Esophagus muscularis mucosa (tissue), 4 donors: ENCODE data around the gene SASS6. TPM values are rescaled to one million over a fixed set of nuclear protein-coding genes. Genes with fewer than 3 reads are reported as not detected.

Experiments
- DNase-seq: peaks from one replicate; pipeline ENCODE4 v3.0.0-alpha.2; 2017; ENCODE audit errors: extremely low spot score
- H3K27ac ChIP-seq, 4 donors: fragments of 200-600 bp; sonication (generic); replicated peaks in 1 of 4; 1 replicate in 3 of 4; 2 replicates in 1 of 4; pipeline ENCODE4 v1.5.1; 2016 to 2019; ENCODE audit warnings: mild to moderate bottlenecking in 1 of 4
- H3K27me3 ChIP-seq, 4 donors: fragments of 200-600 bp; sonication (generic); one replicate each; pipeline versions ENCODE4 v1.5.1 to v1.6.0; 2016 to 2019
- H3K36me3 ChIP-seq, 4 donors: fragments of 200-600 bp; sonication (generic); one replicate each; pipeline ENCODE4 v1.5.1; 2016 to 2019
- H3K4me1 ChIP-seq, 4 donors: fragments of 200-600 bp; sonication (generic); one replicate each; pipeline ENCODE4 v1.5.1; 2016 to 2019
- H3K4me3 ChIP-seq, 4 donors: fragments of 200-600 bp; sonication (generic); 1 replicate in 2 of 4; 2 replicates in 2 of 4; pipeline ENCODE4 v1.5.1; 2016 to 2019; ENCODE audit warnings: mild to moderate bottlenecking in 4 of 4, moderate library complexity in 1 of 4
- H3K9me3 ChIP-seq, 4 donors: fragments of 200-600 bp; sonication (generic); 1 replicate in 3 of 4; 2 replicates in 1 of 4; pipeline ENCODE4 v1.5.1; 2016 to 2019
- CTCF ChIP-seq, 3 experiments: fragments of 200-600 bp in 2 of 3; fragments of 450-650 bp in 1 of 3; sonication (generic) in 2 of 3; IDR thresholded peaks; one replicate each; pipeline ENCODE4 v1.5.1; 2017 to 2019; ENCODE audit warnings: antibody characterized with exemption in 3 of 3, mild to moderate bottlenecking in 2 of 3, moderate library complexity in 1 of 3
- EP300 ChIP-seq: sonication (generic); formaldehyde crosslinking; IDR thresholded peaks from one replicate; pipeline ENCODE4 v1.6.1; 2017; ENCODE audit warnings: antibody characterized with exemption
- POLR2A ChIP-seq: fragments of 450-650 bp; IDR thresholded peaks from one replicate; pipeline ENCODE4 v1.6.1; 2017; ENCODE audit warnings: antibody characterized with exemption, moderate library complexity, mild to moderate bottlenecking, low read depth
- POLR2AphosphoS5 ChIP-seq, 2 donors: sonication (generic); formaldehyde crosslinking; IDR thresholded peaks; one replicate each; pipeline ENCODE4 v1.6.1; 2017; ENCODE audit warnings: antibody characterized with exemption in 2 of 2
- WGBS: methylation state at CpG from one replicate; pipeline ENCODE4 v1.1.5; 2018; 5-methylcytosine and 5-hydroxymethylcytosine counted together
- intact Hi-C: fragments of 100-400 bp; cut with DNase I; formaldehyde crosslinking; loops from one replicate; pipeline ENCODE4 v1.15.1; 2023
- total RNA-seq, 4 donors: library from RNA; depleted of rRNA; stranded (reverse); fragments of >200 nt; gene quantifications; one replicate each; pipeline versions ENCODE4 v1.1.0 to v1.2.1, GENCODE V29; 2016

The SASS6 gene
- total RNA-seq, 4 donors from 2014 or later, result 1.2 to 3.0 (median 2.4) TPM

GRCh38 chr1:100065183-100065968, 67.4 kb downstream of the SASS6 start:
- no peak for TF ChIP-seq POLR2A
- no peak for TF ChIP-seq EP300
- TF ChIP-seq CTCF (IDR thresholded peaks at IDR 0.05), result no peak
- TF ChIP-seq POLR2AphosphoS5 (IDR thresholded peaks at IDR 0.05), result no peak
- intact Hi-C loops, result no loop called here
- Histone ChIP-seq H3K27ac (no peak overlapping the region), H3K36me3 (peaks cover 42 to 85% (median 76%) of the 10 kb centered on the region in 4 donors), H3K4me1 (peaks cover 3 to 12% (median 6%) of the 10 kb centered on the region in 4 donors), H3K27me3 (no peaks in the 10 kb centered on the region), H3K9me3 (no peaks in the 10 kb centered on the region), H3K4me3 (no peak overlapping the region)
- DNase-seq, result no peak
- WGBS, result 84% methylated on average over 1 of the region's 1 CpG

GRCh38 chr1:100061681-100062080, 71.0 kb downstream of the SASS6 start:
- intact Hi-C loops, result no loop called here
- no peaks in the 10 kb centered on the region for H3K9me3 ChIP-seq
- H3K27ac ChIP-seq, result no peak overlapping the region
- 91% methylated on average over 3 of the region's 3 CpGs for WGBS
- no peak for TF ChIP-seq EP300
- no peak for TF ChIP-seq POLR2A
- TF ChIP-seq POLR2AphosphoS5 (IDR thresholded peaks at IDR 0.05), result no peak
- TF ChIP-seq CTCF (IDR thresholded peaks at IDR 0.05), result no peak
- no peak overlapping the region for H3K4me3 ChIP-seq
- H3K36me3 ChIP-seq, result peaks cover 29 to 74% (median 52%) of the 10 kb centered on the region in 4 donors
- H3K4me1 ChIP-seq, result peaks cover 3 to 12% (median 6%) of the 10 kb centered on the region in 4 donors
- DNase-seq, result no peak
- no peaks in the 10 kb centered on the region for H3K27me3 ChIP-seq

GRCh38 chr1:100053727-100054126, 79.0 kb downstream of the SASS6 start:
- no peak for DNase-seq
- intact Hi-C loops, result no loop called here
- H3K4me3 ChIP-seq, result no peak overlapping the region
- no peak for TF ChIP-seq CTCF (IDR thresholded peaks at IDR 0.05)
- TF ChIP-seq EP300, result no peak
- no peak for TF ChIP-seq POLR2AphosphoS5 (IDR thresholded peaks at IDR 0.05)
- no peak for TF ChIP-seq POLR2A
- no peak overlapping the region for H3K27ac ChIP-seq
- H3K4me1 ChIP-seq, result peaks cover 6 to 24% (median 18%) of the 10 kb centered on the region in 4 donors
- H3K9me3 ChIP-seq, result no peaks in the 10 kb centered on the region
- H3K36me3 ChIP-seq, result peaks cover 0 to 18% (median 3%) of the 10 kb centered on the region in 4 donors
- no peaks in the 10 kb centered on the region for H3K27me3 ChIP-seq
- 95% methylated on average over 4 of the region's 4 CpGs for WGBS

- TF ChIP-seq EP300 (no peak), POLR2A (no peak), CTCF (IDR thresholded peaks at IDR 0.05) (no peak), POLR2AphosphoS5 (IDR thresholded peaks at IDR 0.05) (no peak)
- DNase-seq, result no peak
- intact Hi-C loops, result no loop called here
- Histone ChIP-seq H3K27ac (no peak overlapping the region), H3K4me3 (no peak overlapping the region), H3K27me3 (no peaks in the 10 kb centered on the region), H3K9me3 (no peaks in the 10 kb centered on the region), H3K4me1 (peaks cover 10 to 30% (median 24%) of the 10 kb centered on the region in 4 donors), H3K36me3 (peaks cover 0 to 16% (median 3%) of the 10 kb centered on the region in 4 donors)
These were observed 79.6 kb downstream of the SASS6 start for GRCh38 chr1:100053119-100053518.

- Histone ChIP-seq H3K9me3 (no peaks in the 10 kb centered on the region), H3K36me3 (peaks cover 0 to 9% (median 0%) of the 10 kb centered on the region in 4 donors), H3K4me3 (no peak overlapping the region), H3K27me3 (no peaks in the 10 kb centered on the region), H3K27ac (no peak overlapping the region), H3K4me1 (peaks cover 12 to 43% (median 32%) of the 10 kb centered on the region in 4 donors)
- intact Hi-C loops, result no loop called here
- TF ChIP-seq EP300, result no peak
- DNase-seq, result no peak
- WGBS, result 82% methylated on average over 1 of the region's 1 CpG
These were observed 80.8 kb downstream of the SASS6 start for GRCh38 chr1:100051893-100052292.
